ENCODE measurements around the gene JAZF1. TPM values are rescaled to one million over a fixed set of nuclear protein-coding genes. Genes with fewer than 3 reads are reported as not detected.

JAZF1 gene
- total and polyA plus RNA-seq, 9 of the 15 experiments (the other 6 are each of a cell fraction or from before 2014, with no cell fraction given), result 0.04 to 0.64 (median 0.11) TPM; not detected in 3

- ATAC-seq (no peak), DNase-seq (ENCODE audit: extremely low read depth in 1 of 4, low spot score in 3 of 4) (no peak), FAIRE-seq (no peak)
- Histone ChIP-seq H3K4me1 (replicated peaks in 1 of 2; ENCODE audit: control insufficient read depth in 2 of 2, insufficient read depth in 2 of 2, low read length in 2 of 2) (no peaks in the 10 kb centered on the region), H3K9me3 (replicated peaks; ENCODE audit: control insufficient read depth, insufficient read depth, low read depth, low read length) (no peaks in the 10 kb centered on the region), H2AFZ (ENCODE audit: low read depth, low read length) (no peak overlapping the region), H3K79me2 (ENCODE audit: control insufficient read depth, insufficient read depth, low read length) (no peaks in the 10 kb centered on the region), H3K4me3 (no peak overlapping the region), H3K9me1 (ENCODE audit: control insufficient read depth, insufficient read depth, low read length) (no peaks in the 10 kb centered on the region), H3K4me2 (ENCODE audit: insufficient read depth, low read length) (no peak overlapping the region), H3K27ac (ENCODE audit: extremely low read depth, low read depth, low read length) (no peak overlapping the region), H3K36me3 (ENCODE audit: control insufficient read depth, insufficient read depth, low read length) (no peaks in the 10 kb centered on the region), H3K27me3 (ENCODE audit: control insufficient read depth in 2 of 2, insufficient read depth in 2 of 2, low read length in 2 of 2) (peaks cover 16 to 21% of the 10 kb centered on the region in 2 experiments; a peak in 3 of 5 replicates), H3K9ac (ENCODE audit: insufficient read depth in 1 of 2, low read depth in 2 of 2, low read length in 2 of 2) (no peak overlapping the region), H4K20me1 (replicated peaks; ENCODE audit: control insufficient read depth, insufficient read depth, low read length) (no peaks in the 10 kb centered on the region; the same call in 1 of the 2 replicates)
- intact Hi-C loops (cut with micrococcal nuclease) (no loop called here), in situ Hi-C loops (cut with MboI) (no loop called here)
- no TSS peak for BruUV-seq (replicated peaks)
- TF ChIP-seq NR1H2 (CRISPR knock-in tag; IDR thresholded peaks at IDR 0.05) (no peak), CREB3 (tag; conservative IDR thresholded peaks at IDR 0.05; ENCODE audit: low read depth) (no peak), EHMT2 (IDR thresholded peaks at IDR 0.05) (no peak), CEBPG (CRISPR knock-in tag; IDR thresholded peaks at IDR 0.05) (no peak), CEBPG (tag; conservative IDR thresholded peaks at IDR 0.05 in 1 of 2, IDR thresholded peaks at IDR 0.05 in 1 of 2) (no peak), TARDBP (IDR thresholded peaks at IDR 0.05) (no peak), ZNF583 (CRISPR knock-in tag; IDR thresholded peaks at IDR 0.05) (no peak)
- TF ChIP-seq, protein P1, sequence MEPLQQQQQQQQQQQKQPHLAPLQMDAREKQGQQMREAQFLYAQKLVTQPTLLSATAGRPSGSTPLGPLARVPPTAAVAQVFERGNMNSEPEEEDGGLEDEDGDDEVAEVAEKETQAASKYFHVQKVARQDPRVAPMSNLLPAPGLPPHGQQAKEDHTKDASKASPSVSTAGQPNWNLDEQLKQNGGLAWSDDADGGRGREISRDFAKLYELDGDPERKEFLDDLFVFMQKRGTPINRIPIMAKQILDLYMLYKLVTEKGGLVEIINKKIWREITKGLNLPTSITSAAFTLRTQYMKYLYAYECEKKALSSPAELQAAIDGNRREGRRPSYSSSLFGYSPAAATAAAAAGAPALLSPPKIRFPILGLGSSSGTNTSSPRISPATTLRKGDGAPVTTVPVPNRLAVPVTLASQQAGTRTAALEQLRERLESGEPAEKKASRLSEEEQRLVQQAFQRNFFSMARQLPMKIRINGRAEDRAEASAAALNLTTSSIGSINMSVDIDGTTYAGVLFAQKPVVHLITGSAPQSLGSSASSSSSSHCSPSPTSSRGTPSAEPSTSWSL (CRISPR knock-in tag; IDR thresholded peaks at IDR 0.05; ENCODE audit: borderline replicate concordance), result no peak
- 0% methylated on average over 1 of the region's 1 CpG for WGBS (ENCODE audit: insufficient coverage, low coverage, missing lambda C conversion rate)
- POLR2A ChIA-PET, result interaction anchor here (1.8 kb wide), 1 partner anchor 9 kb away, joined by 7 read pairs; no protein-coding TSS in a partner anchor
- CTCF ChIA-PET (ENCODE audit: low intra/inter-chr PET ratio), result no interaction called here
These were observed 262.1 kb downstream of the JAZF1 start for GRCh38 chr7:27918503-27918902.

Measured in K562 (cell line).